H9 (cell line): ENCODE results near the gene SLC17A9. TPM values are rescaled to one million over a fixed set of nuclear protein-coding genes. Genes with fewer than 3 reads are reported as not detected.
A peak's percentile ranks its signal among the peaks of the same experiment; 100 is the strongest.

Experiments
- DNase-seq: peaks from one replicate; pipeline ENCODE4 v3.0.0-alpha.2; 2017
- H2AFZ ChIP-seq: one replicate; pipeline ENCODE4 v1.6.1; 2013; ENCODE audit warnings: mild to moderate bottlenecking, low read length, control low read depth, moderate library complexity
- H2AK5ac ChIP-seq: 2 replicates; pipeline ENCODE4 v1.6.1; 2013; ENCODE audit warnings: low read length, control low read depth, mixed read lengths; ENCODE audit not compliant: insufficient read length
- H2BK120ac ChIP-seq: one replicate; pipeline ENCODE4 v1.6.1; 2013; ENCODE audit warnings: low read depth, mild to moderate bottlenecking, low read length, control low read depth, inconsistent platforms; ENCODE audit not compliant: poor library complexity, severe bottlenecking
- H2BK12ac ChIP-seq: 2 replicates; pipeline ENCODE4 v1.6.1; 2013; ENCODE audit warnings: low read length, control low read depth, mixed read lengths, low read depth; ENCODE audit not compliant: insufficient read length
- H2BK15ac ChIP-seq: 2 replicates; pipeline ENCODE4 v1.6.1; 2013; ENCODE audit warnings: low read depth, low read length, control low read depth
- H2BK20ac ChIP-seq: one replicate; pipeline ENCODE4 v1.6.1; 2013; ENCODE audit warnings: low read depth, mild to moderate bottlenecking, low read length, control low read depth, inconsistent platforms; ENCODE audit not compliant: poor library complexity, severe bottlenecking
- H2BK5ac ChIP-seq: 2 replicates; pipeline ENCODE4 v1.6.1; 2013; ENCODE audit warnings: low read length, control low read depth, mixed read lengths; ENCODE audit not compliant: insufficient read length
- H3K14ac ChIP-seq: 2 replicates; pipeline ENCODE4 v1.6.1; 2013; ENCODE audit warnings: low read length, control low read depth; ENCODE audit not compliant: insufficient read depth
- H3K18ac ChIP-seq: 2 replicates; pipeline ENCODE4 v1.6.1; 2013; ENCODE audit warnings: low read depth, mild to moderate bottlenecking, mixed read lengths, low read length, control low read depth; ENCODE audit not compliant: insufficient read length
- H3K23ac ChIP-seq: 2 replicates; pipeline ENCODE4 v1.6.1; 2013; ENCODE audit warnings: low read length, control low read depth, mixed read lengths, low read depth; ENCODE audit not compliant: insufficient read length
- H3K23me2 ChIP-seq: 2 replicates; pipeline ENCODE4 v1.6.1; 2013; ENCODE audit warnings: low read depth, mild to moderate bottlenecking, mixed read lengths, low read length, control low read depth; ENCODE audit not compliant: insufficient read length, poor library complexity, severe bottlenecking
- H3K27ac ChIP-seq: 2 replicates; pipeline ENCODE4 v1.5.1; 2013; ENCODE audit warnings: low read length, control low read depth, mixed read lengths, low read depth; ENCODE audit not compliant: insufficient read length
- H3K27me3 ChIP-seq: 2 replicates; pipeline ENCODE4 v1.6.1; 2013; ENCODE audit warnings: low read length, control low read depth, inconsistent platforms; ENCODE audit not compliant: insufficient read depth
- H3K4ac ChIP-seq: 2 replicates; pipeline ENCODE4 v1.6.1; 2013; ENCODE audit warnings: low read depth, mild to moderate bottlenecking, control low read depth, inconsistent platforms, low read length, moderate library complexity
- H3K4me1 ChIP-seq: 2 replicates; pipeline ENCODE4 v1.6.1; 2013; ENCODE audit warnings: low read length, control low read depth, inconsistent platforms; ENCODE audit not compliant: insufficient read depth
- H3K4me2 ChIP-seq: 2 replicates; pipeline ENCODE4 v1.6.1; 2013; ENCODE audit warnings: low read length, control low read depth, mixed read lengths; ENCODE audit not compliant: insufficient read length, insufficient read depth
- H3K56ac ChIP-seq: 2 replicates; pipeline ENCODE4 v1.6.1; 2013; ENCODE audit warnings: low read depth, mild to moderate bottlenecking, mixed read lengths, low read length, control low read depth; ENCODE audit not compliant: insufficient read length
- H3K79me1 ChIP-seq: 2 replicates; pipeline ENCODE4 v1.6.1; 2013; ENCODE audit warnings: low read depth, mild to moderate bottlenecking, moderate library complexity, low read length, control low read depth, inconsistent platforms; ENCODE audit not compliant: insufficient read depth, poor library complexity, severe bottlenecking
- H3K79me2 ChIP-seq: 2 replicates; pipeline ENCODE4 v1.6.1; 2013; ENCODE audit warnings: low read length, control low read depth, inconsistent platforms; ENCODE audit not compliant: insufficient read depth
- H3K9ac ChIP-seq: 2 replicates; pipeline ENCODE4 v1.6.1; 2013; ENCODE audit warnings: low read length, control low read depth, mixed read lengths; ENCODE audit not compliant: insufficient read length; ENCODE audit errors: extremely low read depth
- H3K9me3 ChIP-seq: one replicate; pipeline ENCODE4 v1.6.1; 2013; ENCODE audit warnings: low read depth, low read length, inconsistent platforms; ENCODE audit not compliant: control insufficient read depth
- H3T11ph ChIP-seq: one replicate; pipeline ENCODE4 v1.6.1; 2013; ENCODE audit warnings: mild to moderate bottlenecking, low read length, control low read depth, inconsistent platforms
- H4K20me1 ChIP-seq: one replicate; pipeline ENCODE4 v1.6.1; 2013; ENCODE audit not compliant: control insufficient read depth, insufficient read length, insufficient read depth
- H4K5ac ChIP-seq: 2 replicates; pipeline ENCODE4 v1.6.1; 2013; ENCODE audit warnings: low read depth, mild to moderate bottlenecking, mixed read lengths, low read length, control low read depth; ENCODE audit not compliant: insufficient read length
- H4K8ac ChIP-seq: replicated peaks from 2 replicates; pipeline ENCODE4 v1.6.1; 2013; ENCODE audit warnings: low read length, control low read depth, mixed read lengths, low read depth; ENCODE audit not compliant: insufficient read length
- H4K91ac ChIP-seq: 2 replicates; pipeline ENCODE4 v1.6.1; 2013; ENCODE audit warnings: low read depth, mild to moderate bottlenecking, moderate library complexity, mixed read lengths, low read length, control low read depth; ENCODE audit not compliant: insufficient read length
- H3K27ac Mint-ChIP-seq, 3 experiments: 2 replicates in 2 of 3; 3 replicates in 1 of 3; pipeline ENCODE4 v1.8.0; 2020 to 2021; ENCODE audit warnings: mixed read lengths in 3 of 3, mild to moderate bottlenecking in 1 of 3, moderate library complexity in 1 of 3
- H3K27me3 Mint-ChIP-seq: 2 replicates; pipeline ENCODE4 v1.8.0; 2021; ENCODE audit warnings: low read depth, mild to moderate bottlenecking, moderate library complexity, mixed read lengths
- H3K36me3 Mint-ChIP-seq, 3 experiments: 2 replicates in 2 of 3; 3 replicates in 1 of 3; pipeline ENCODE4 v1.8.0; 2020 to 2021; ENCODE audit warnings: low read depth in 3 of 3, mixed read lengths in 3 of 3; ENCODE audit not compliant: insufficient read depth in 1 of 3
- H3K4me1 Mint-ChIP-seq, 2 experiments: 2 replicates each; pipeline ENCODE4 v1.8.0; 2020; ENCODE audit warnings: mixed read lengths in 2 of 2
- H3K4me3 Mint-ChIP-seq, 2 experiments: 2 replicates in 1 of 2; 3 replicates in 1 of 2; pipeline ENCODE4 v1.8.0; 2020 to 2021; ENCODE audit warnings: mild to moderate bottlenecking in 2 of 2, mixed read lengths in 2 of 2, moderate library complexity in 1 of 2
- H3K9me3 Mint-ChIP-seq, 2 experiments: 2 replicates in 1 of 2; 3 replicates in 1 of 2; pipeline ENCODE4 v1.8.0; 2020; ENCODE audit warnings: mild to moderate bottlenecking in 2 of 2, mixed read lengths in 2 of 2, moderate library complexity in 1 of 2
- WGBS: extraction: QIAGEN DNeasy Blood & Tissue Kit; methylation state at CpG from one replicate; pipeline ENCODE4 v1.1.7; 2013; ENCODE audit warnings: missing lambda C conversion rate, low lambda C conversion rate, mixed read lengths; ENCODE audit not compliant: insufficient read length; ENCODE audit errors: extremely low coverage; 5-methylcytosine and 5-hydroxymethylcytosine counted together
- total RNA-seq: library from RNA; stranded (reverse); gene quantifications from 2 replicates; pipeline ENCODE4 v1.2.1, GENCODE V29; 2021
- TF ChIP-seq, protein P1 (sequence below): fragments of 200-600 bp; sonication (generic); conservative IDR thresholded peaks from 3 replicates; pipeline ENCODE4 v1.8.0; 2021; ENCODE audit warnings: antibody characterized with exemption, mild to moderate bottlenecking

Gene SLC17A9
- total RNA-seq, 1 experiment from 2014 or later: 20.9 TPM

DNA sequence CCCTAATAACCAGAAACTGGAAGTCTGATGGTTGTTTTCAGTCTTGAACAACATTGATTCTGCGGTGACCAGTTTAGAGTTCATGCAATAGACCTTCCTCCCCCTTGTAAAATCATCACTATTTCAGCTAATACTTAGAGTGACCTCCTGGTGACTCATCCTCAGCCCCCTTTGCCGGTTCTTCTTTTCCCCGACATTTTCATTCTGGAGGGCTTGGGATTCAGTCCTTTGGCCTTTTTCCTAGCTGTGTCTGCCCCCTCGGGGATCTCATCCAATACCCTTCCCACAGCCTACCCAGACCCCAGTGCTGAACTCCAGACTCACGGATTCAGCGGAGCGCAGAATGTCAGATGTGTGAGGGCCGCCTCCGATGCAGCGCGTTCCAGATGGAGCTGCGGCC, 61.8 kb downstream of the SLC17A9 start:
- no peak overlapping the region for H4K5ac ChIP-seq
- Mint-ChIP-seq H3K27me3 (peaks cover 51% of the 10 kb centered on the region), H3K36me3 (peaks cover 10 to 24% (median 13%) of the 10 kb centered on the region in 3 experiments), H3K4me3 (peak overlapping the region in 1 of 2 experiments; percentile 49; a peak in 2 of 5 replicates), H3K4me1 (peaks cover 21 to 24% of the 10 kb centered on the region in 2 experiments), H3K9me3 (peaks cover 23 to 25% of the 10 kb centered on the region in 2 experiments), H3K27ac (no peak overlapping the region)
- no peaks in the 10 kb centered on the region for H4K20me1 ChIP-seq
- H4K91ac ChIP-seq: no peak overlapping the region
- H3K4me1 ChIP-seq: no peaks in the 10 kb centered on the region; the same call in 1 of the 2 replicates
- H2BK15ac ChIP-seq: no peak overlapping the region
- no peaks in the 10 kb centered on the region for H3K79me2 ChIP-seq
- peaks cover 3% of the 10 kb centered on the region; the same call in 1 of the 2 replicates for H3K27me3 ChIP-seq
- no CpG with 5 or more reads among the region's 12 CpGs for WGBS
- H2BK12ac ChIP-seq: no peak overlapping the region
- H3K18ac ChIP-seq: no peak overlapping the region
- H3T11ph ChIP-seq: no peak overlapping the region
- no peak overlapping the region for H3K4ac ChIP-seq
- no peak overlapping the region for H3K56ac ChIP-seq
- no peak overlapping the region for H3K9ac ChIP-seq
- no peak overlapping the region for H3K27ac ChIP-seq
- TF ChIP-seq, protein P1, sequence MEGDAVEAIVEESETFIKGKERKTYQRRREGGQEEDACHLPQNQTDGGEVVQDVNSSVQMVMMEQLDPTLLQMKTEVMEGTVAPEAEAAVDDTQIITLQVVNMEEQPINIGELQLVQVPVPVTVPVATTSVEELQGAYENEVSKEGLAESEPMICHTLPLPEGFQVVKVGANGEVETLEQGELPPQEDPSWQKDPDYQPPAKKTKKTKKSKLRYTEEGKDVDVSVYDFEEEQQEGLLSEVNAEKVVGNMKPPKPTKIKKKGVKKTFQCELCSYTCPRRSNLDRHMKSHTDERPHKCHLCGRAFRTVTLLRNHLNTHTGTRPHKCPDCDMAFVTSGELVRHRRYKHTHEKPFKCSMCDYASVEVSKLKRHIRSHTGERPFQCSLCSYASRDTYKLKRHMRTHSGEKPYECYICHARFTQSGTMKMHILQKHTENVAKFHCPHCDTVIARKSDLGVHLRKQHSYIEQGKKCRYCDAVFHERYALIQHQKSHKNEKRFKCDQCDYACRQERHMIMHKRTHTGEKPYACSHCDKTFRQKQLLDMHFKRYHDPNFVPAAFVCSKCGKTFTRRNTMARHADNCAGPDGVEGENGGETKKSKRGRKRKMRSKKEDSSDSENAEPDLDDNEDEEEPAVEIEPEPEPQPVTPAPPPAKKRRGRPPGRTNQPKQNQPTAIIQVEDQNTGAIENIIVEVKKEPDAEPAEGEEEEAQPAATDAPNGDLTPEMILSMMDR: no peak
- H3K9me3 ChIP-seq: no peaks in the 10 kb centered on the region
- peak overlapping the region; percentile 1 for H3K4me2 ChIP-seq
- H2BK20ac ChIP-seq: no peak overlapping the region
- H3K23me2 ChIP-seq: no peaks in the 10 kb centered on the region
- H2BK5ac ChIP-seq: no peak overlapping the region
- H3K14ac ChIP-seq: no peak overlapping the region
- no peak overlapping the region for H2AK5ac ChIP-seq
- no peak overlapping the region for H2AFZ ChIP-seq
- no peak overlapping the region for H4K8ac ChIP-seq
- H2BK120ac ChIP-seq: no peak overlapping the region
- DNase-seq: no peak
- H3K23ac ChIP-seq: no peak overlapping the region
- no peaks in the 10 kb centered on the region for H3K79me1 ChIP-seq
